BE2C (cell line): Measurements from ENCODE around the gene SGTA.

Experiments
- DNase-seq: peaks from one replicate; pipeline ENCODE4 v3.0.0-alpha.2; 2020
- H3K27me3 ChIP-seq: fragments of 250-450 bp; sonication (Bioruptor Pico); 2 replicates; pipeline ENCODE4 v1.5.1; 2020; ENCODE audit warnings: mild to moderate bottlenecking
- H3K36me3 ChIP-seq: fragments of 250-450 bp; sonication (Bioruptor Pico); 2 replicates; pipeline ENCODE4 v1.5.1; 2020; ENCODE audit warnings: mild to moderate bottlenecking
- H3K4me1 ChIP-seq: fragments of 250-450 bp; sonication (Bioruptor Pico); 2 replicates; pipeline ENCODE4 v1.5.1; 2020
- H3K4me3 ChIP-seq: 2 replicates; pipeline ENCODE4 v1.5.1; 2011; ENCODE audit warnings: low read depth, low read length
- H3K9me3 ChIP-seq: fragments of 250-450 bp; sonication (Bioruptor Pico); 2 replicates; pipeline ENCODE4 v1.5.1; 2020
- CTCF ChIP-seq: IDR thresholded peaks from 2 replicates; pipeline ENCODE4 v1.5.1; 2012; ENCODE audit warnings: mild to moderate bottlenecking, low read depth, low read length

The SGTA gene

GRCh38 chr19:2782329-2782935 is 641 bp downstream of the SGTA start:
- TF ChIP-seq CTCF, result no peak
- Histone ChIP-seq H3K27me3 (no peaks in the 10 kb centered on the region), H3K4me1 (0 out of 2 replicates have a peak, but pooled peaks cover 2% of the 10 kb centered on the region), H3K36me3 (peaks cover 24% of the 10 kb centered on the region), H3K9me3 (no peaks in the 10 kb centered on the region), H3K4me3 (peak overlapping the region; percentile 91)
- no peak for DNase-seq

- H3K4me1 ChIP-seq, result 0 out of 2 replicates have a peak, but pooled peaks cover 2% of the 10 kb centered on the region
- no peak overlapping the region for H3K4me3 ChIP-seq
- TF ChIP-seq CTCF, result no peak
- no peaks in the 10 kb centered on the region for H3K9me3 ChIP-seq
- peaks cover 40% of the 10 kb centered on the region for H3K36me3 ChIP-seq
- H3K27me3 ChIP-seq, result no peaks in the 10 kb centered on the region
- DNase-seq, result no peak
Observed at GRCh38 chr19:2780284-2780683, 2.8 kb downstream of the SGTA start.

- DNase-seq, result no peak
- H3K9me3 ChIP-seq, result no peaks in the 10 kb centered on the region
- no peak for TF ChIP-seq CTCF
- no peaks in the 10 kb centered on the region for H3K27me3 ChIP-seq
- peaks cover 40% of the 10 kb centered on the region for H3K36me3 ChIP-seq
- H3K4me1 ChIP-seq, result 0 out of 2 replicates have a peak, but pooled peaks cover 2% of the 10 kb centered on the region
- H3K4me3 ChIP-seq, result no peak overlapping the region
Observed at GRCh38 chr19:2779121-2779740, 3.8 kb downstream of the SGTA start.

- Histone ChIP-seq H3K9me3 (no peaks in the 10 kb centered on the region), H3K36me3 (peaks cover 40% of the 10 kb centered on the region), H3K4me1 (no peaks in the 10 kb centered on the region), H3K27me3 (no peaks in the 10 kb centered on the region), H3K4me3 (no peak overlapping the region)
- no peak for TF ChIP-seq CTCF
- no peak for DNase-seq
Observed at GRCh38 chr19:2777952-2778683, 5.0 kb downstream of the SGTA start.

GRCh38 chr19:2775556-2776430 is 7.3 kb downstream of the SGTA start:
- no peak overlapping the region for H3K4me3 ChIP-seq
- no peaks in the 10 kb centered on the region for H3K4me1 ChIP-seq
- DNase-seq, result no peak
- peaks cover 46% of the 10 kb centered on the region for H3K36me3 ChIP-seq
- no peaks in the 10 kb centered on the region for H3K9me3 ChIP-seq
- no peaks in the 10 kb centered on the region for H3K27me3 ChIP-seq
- TF ChIP-seq CTCF, result no peak
